Fibroblast of pulmonary artery (primary cell): ENCODE measurements around the gene GRIK1.

Source experiments
- DNase-seq: peaks from one replicate; pipeline ENCODE4 v3.0.0-alpha.2; 2010; ENCODE audit warnings: low read depth
- H3K4me3 ChIP-seq: replicated peaks from 2 replicates; pipeline ENCODE4 v1.5.1; 2011; ENCODE audit warnings: low read depth, mild to moderate bottlenecking, control low read depth, low read length, moderate library complexity
- CTCF ChIP-seq: IDR thresholded peaks from 2 replicates; pipeline ENCODE4 v1.5.1; 2011; ENCODE audit warnings: mild to moderate bottlenecking, control low read depth, low read length, inconsistent platforms; ENCODE audit errors: missing control alignments

GRIK1 gene

GRCh38 chr21:29571949-29572348, 367.8 kb downstream of the GRIK1 start:
- no peak for DNase-seq
- H3K4me3 ChIP-seq: no peak overlapping the region
- no peak for TF ChIP-seq CTCF

GRCh38 chr21:29568020-29568697, 371.6 kb downstream of the GRIK1 start:
- no peak for TF ChIP-seq CTCF
- H3K4me3 ChIP-seq: no peak overlapping the region
- no peak for DNase-seq

- no peak for DNase-seq
- H3K4me3 ChIP-seq: no peak overlapping the region
- TF ChIP-seq CTCF: no peak
Observed at GRCh38 chr21:29557931-29558725, 381.7 kb downstream of the GRIK1 start.

- TF ChIP-seq CTCF: no peak
- H3K4me3 ChIP-seq: no peak overlapping the region
- peak; percentile 9 for DNase-seq
Observed at GRCh38 chr21:29557200-29557599, 382.6 kb downstream of the GRIK1 start.

GRCh38 chr21:29555601-29556000, 384.2 kb downstream of the GRIK1 start:
- no peak overlapping the region for H3K4me3 ChIP-seq
- DNase-seq: no peak
- TF ChIP-seq CTCF: no peak

- no peak for TF ChIP-seq CTCF
- no peak for DNase-seq
- H3K4me3 ChIP-seq: no peak overlapping the region
Observed at GRCh38 chr21:29550205-29550604, 389.6 kb downstream of the GRIK1 start.

GRCh38 chr21:29549614-29550013, 390.2 kb downstream of the GRIK1 start:
- no peak for TF ChIP-seq CTCF
- DNase-seq: no peak
- no peak overlapping the region for H3K4me3 ChIP-seq
